CD14-positive monocyte (primary cell): ENCODE results near the gene RALB. TPM values are rescaled to one million over a fixed set of nuclear protein-coding genes. Genes with fewer than 3 reads are reported as not detected.

ENCODE experiments used
- DNase-seq, 3 donors: peaks; one replicate each; pipeline ENCODE4 v3.0.0-alpha.2; 2011 to 2022
- H2AFZ ChIP-seq: 2 replicates; pipeline ENCODE4 v1.6.0; 2012; ENCODE audit warnings: mild to moderate bottlenecking, low read depth, low read length, inconsistent platforms; ENCODE audit not compliant: insufficient read depth, poor library complexity, severe bottlenecking
- H3K27ac ChIP-seq, 2 donors: 1 replicate in 1 of 2; 2 replicates in 1 of 2; pipeline ENCODE4 v1.5.1; 2012 to 2013; ENCODE audit warnings: low read length in 2 of 2, control low read depth in 1 of 2, inconsistent platforms in 1 of 2, low read depth in 1 of 2, mild to moderate bottlenecking in 1 of 2
- H3K27me3 ChIP-seq, 2 donors: one replicate each; pipeline versions ENCODE4 v1.6.0 to v1.6.1; 2011 to 2013; ENCODE audit warnings: low read length in 2 of 2; ENCODE audit not compliant: control insufficient read depth in 2 of 2, insufficient read depth in 2 of 2
- H3K36me3 ChIP-seq, 2 donors: replicated peaks in 1 of 2; 1 replicate in 1 of 2; 2 replicates in 1 of 2; pipeline versions ENCODE4 v1.5.1 to v1.6.1; 2012 to 2013; ENCODE audit warnings: low read length in 2 of 2, control low read depth in 1 of 2, inconsistent platforms in 1 of 2, mild to moderate bottlenecking in 1 of 2; ENCODE audit not compliant: insufficient read depth in 2 of 2, control insufficient read depth in 1 of 2
- H3K4me1 ChIP-seq, 2 donors: 1 replicate in 1 of 2; 2 replicates in 1 of 2; pipeline versions ENCODE4 v1.5.1 to v1.6.1; 2012 to 2013; ENCODE audit warnings: low read length in 2 of 2, control low read depth in 1 of 2, inconsistent platforms in 1 of 2, mild to moderate bottlenecking in 1 of 2, moderate library complexity in 1 of 2; ENCODE audit not compliant: insufficient read depth in 2 of 2, control insufficient read depth in 1 of 2
- H3K4me2 ChIP-seq: replicated peaks from 2 replicates; pipeline ENCODE3; 2012; ENCODE audit warnings: low read length, moderate library complexity, mild to moderate bottlenecking; ENCODE audit not compliant: poor library complexity, severe bottlenecking; ENCODE audit errors: extremely low read depth
- H3K4me3 ChIP-seq, 3 experiments: fragments of 200-600 bp in 1 of 3; sonication (generic) in 1 of 3; replicated peaks in 1 of 3; 1 replicate in 2 of 3; 2 replicates in 1 of 3; pipeline ENCODE4 v1.5.1; 2011 to 2013; ENCODE audit warnings: low read length in 3 of 3, mild to moderate bottlenecking in 3 of 3, control low read depth in 2 of 3, low read depth in 2 of 3, inconsistent platforms in 1 of 3, moderate library complexity in 1 of 3
- H3K79me2 ChIP-seq: 2 replicates; pipeline ENCODE4 v1.6.0; 2012; ENCODE audit warnings: mild to moderate bottlenecking, control low read depth, inconsistent platforms, low read length, moderate library complexity; ENCODE audit not compliant: insufficient read depth
- H3K9ac ChIP-seq: 2 replicates; pipeline ENCODE4 v1.6.0; 2017; ENCODE audit warnings: low read length, mild to moderate bottlenecking; ENCODE audit not compliant: insufficient read depth, poor library complexity, severe bottlenecking
- H3K9me3 ChIP-seq, 2 donors: replicated peaks in 1 of 2; 1 replicate in 1 of 2; 2 replicates in 1 of 2; pipeline versions ENCODE4 v1.5.1 to v1.6.1; 2012 to 2013; ENCODE audit warnings: low read length in 2 of 2, control low read depth in 1 of 2; ENCODE audit not compliant: control insufficient read depth in 1 of 2, insufficient read depth in 1 of 2
- H4K20me1 ChIP-seq: 2 replicates; pipeline ENCODE4 v1.6.0; 2012; ENCODE audit warnings: mild to moderate bottlenecking, low read length, control low read depth, moderate library complexity; ENCODE audit not compliant: insufficient read depth
- H3K27ac Mint-ChIP-seq, 7 donors: one replicate each; pipeline ENCODE4 v1.8.0; 2020; ENCODE audit warnings: mild to moderate bottlenecking in 7 of 7, mixed read lengths in 7 of 7, moderate library complexity in 6 of 7, inconsistent platforms in 2 of 7
- H3K27me3 Mint-ChIP-seq, 3 donors: one replicate each; pipeline ENCODE4 v1.8.0; 2021 to 2022; ENCODE audit warnings: low read depth in 3 of 3, mild to moderate bottlenecking in 3 of 3, mixed read lengths in 3 of 3, moderate library complexity in 3 of 3, inconsistent platforms in 1 of 3
- H3K36me3 Mint-ChIP-seq, 2 donors: one replicate each; pipeline ENCODE4 v1.8.0; 2020; ENCODE audit warnings: mixed read lengths in 2 of 2, inconsistent platforms in 1 of 2, mild to moderate bottlenecking in 1 of 2
- H3K4me1 Mint-ChIP-seq: one replicate; pipeline ENCODE4 v1.8.0; 2020; ENCODE audit warnings: mild to moderate bottlenecking, mixed read lengths
- H3K4me3 Mint-ChIP-seq, 2 donors: one replicate each; pipeline ENCODE4 v1.8.0; 2020; ENCODE audit warnings: mild to moderate bottlenecking in 2 of 2, mixed read lengths in 2 of 2, moderate library complexity in 1 of 2
- H3K9me3 Mint-ChIP-seq, 7 donors: one replicate each; pipeline ENCODE4 v1.8.0; 2020 to 2022; ENCODE audit warnings: mixed read lengths in 7 of 7, mild to moderate bottlenecking in 6 of 7, moderate library complexity in 6 of 7, inconsistent platforms in 2 of 7
- CTCF ChIP-seq: fragments of 200-600 bp; IDR thresholded peaks from one replicate; pipeline ENCODE4 v1.8.0; 2022; ENCODE audit warnings: antibody characterized with exemption, mild to moderate bottlenecking
- WGBS: methylation state at CpG from one replicate; pipeline ENCODE4 v1.1.5; 2013; ENCODE audit warnings: missing lambda C conversion rate; ENCODE audit not compliant: insufficient coverage; 5-methylcytosine and 5-hydroxymethylcytosine counted together
- intact Hi-C, 2 donors: fragments of 100-400 bp; cut with micrococcal nuclease; formaldehyde crosslinking; loops; one replicate each; pipeline versions ENCODE4 v1.15.0 to v1.15.1; 2023
- polyA plus RNA-seq, 3 donors: library from polyadenylated mRNA; depleted of rRNA in 1 of 3; unstranded in 2 of 3; stranded (reverse) in 1 of 3; fragments of 300-500 nt in 2 of 3; fragments of >200 nt in 1 of 3; fragmentation: Illumina TruSeq in 2 of 3; gene quantifications; 1 replicate in 2 of 3; 2 replicates in 1 of 3; pipeline ENCODE4 v1.2.3, GENCODE V29; 2012 to 2021

Gene RALB
- polyA plus RNA-seq, 3 donors = 57.2 to 163 (median 139) TPM

GRCh38 chr2:120255986-120256650 is 3.5 kb downstream of the RALB start:
- Histone ChIP-seq H3K4me1 (peaks cover 66 to 74% of the 10 kb centered on the region in 2 donors), H3K36me3 (no peaks in the 10 kb centered on the region), H3K9ac (no peak overlapping the region), H4K20me1 (peaks cover 74% of the 10 kb centered on the region), H3K4me3 (peak overlapping the region in 1 of 3 experiments; percentile 87), H3K9me3 (peaks cover 0 to 9% of the 10 kb centered on the region in 2 donors), H2AFZ (no peak overlapping the region), H3K27me3 (no peaks in the 10 kb centered on the region), H3K79me2 (peaks cover 76% of the 10 kb centered on the region), H3K4me2 (peak overlapping the region; percentile 81), H3K27ac (peak overlapping the region in 1 of 2 donors; percentile 60)
- Mint-ChIP-seq H3K4me1 (peaks cover 65% of the 10 kb centered on the region), H3K4me3 (peak overlapping the region in 1 of 2 donors; percentile 99), H3K9me3 (peaks cover 5 to 15% (median 9%) of the 10 kb centered on the region in 7 donors), H3K27ac (peak overlapping the region in 6 of 7 donors; percentile 11 to 68 (median 28)), H3K27me3 (no peaks in the 10 kb centered on the region), H3K36me3 (peaks cover 22 to 34% of the 10 kb centered on the region in 2 donors)
- 33% methylated on average over 2 of the region's 9 CpGs for WGBS
- DNase-seq = peak in 1 of 3 donors; percentile 66
- no peak for TF ChIP-seq CTCF
- intact Hi-C loops = loop anchor here in 1 of 2 donors (5.0 kb wide), 1 partner anchor 39 kb away; no protein-coding TSS in a partner anchor

GRCh38 chr2:120256651-120257000 is 4.0 kb downstream of the RALB start:
- Mint-ChIP-seq H3K36me3 (peaks cover 22 to 34% of the 10 kb centered on the region in 2 donors), H3K27me3 (no peaks in the 10 kb centered on the region), H3K27ac (peak overlapping the region in 4 of 7 donors; percentile 18 to 64 (median 28)), H3K4me3 (peak overlapping the region in 1 of 2 donors; percentile 99), H3K4me1 (peaks cover 63% of the 10 kb centered on the region), H3K9me3 (peaks cover 5 to 15% (median 9%) of the 10 kb centered on the region in 7 donors)
- peaks cover 0 to 9% of the 10 kb centered on the region in 2 donors for H3K9me3 ChIP-seq
- H3K4me1 ChIP-seq = peaks cover 62 to 74% of the 10 kb centered on the region in 2 donors
- no peaks in the 10 kb centered on the region for H3K36me3 ChIP-seq
- TF ChIP-seq CTCF = no peak
- peak overlapping the region in 1 of 3 experiments; percentile 6 for H3K4me3 ChIP-seq
- H3K9ac ChIP-seq = no peak overlapping the region
- no peak for DNase-seq
- intact Hi-C loops = loop anchor here in 1 of 2 donors (5.0 kb wide), 1 partner anchor 39 kb away; no protein-coding TSS in a partner anchor
- H3K4me2 ChIP-seq = peak overlapping the region; percentile 38
- WGBS = no CpG with 5 or more reads among the region's 1 CpG
- H3K79me2 ChIP-seq = peaks cover 81% of the 10 kb centered on the region
- H3K27me3 ChIP-seq = no peaks in the 10 kb centered on the region
- no peak overlapping the region for H2AFZ ChIP-seq
- peaks cover 79% of the 10 kb centered on the region for H4K20me1 ChIP-seq
- H3K27ac ChIP-seq = peak overlapping the region in 1 of 2 donors; percentile 60
